K562 (cell line): Measurements from ENCODE around the gene MDK. TPM values are rescaled to one million over a fixed set of nuclear protein-coding genes. Genes with fewer than 3 reads are reported as not detected.
A peak's percentile ranks its signal among the peaks of the same experiment; 100 is the strongest.

ENCODE experiments used
- ARID4B ChIP-seq: sonication (generic); formaldehyde crosslinking; IDR thresholded peaks from 2 replicates; pipeline ENCODE4 v1.8.0; 2022; ENCODE audit warnings: mild to moderate bottlenecking, missing genetic modification reagents
- ATF1 ChIP-seq, 2 experiments: fragments of 450-650 bp in 1 of 2; IDR thresholded peaks; 2 replicates each; pipeline ENCODE4 v1.6.1; 2016; ENCODE audit warnings: missing compliant biosample characterization in 1 of 2, missing genetic modification characterization in 1 of 2
- ATF7 ChIP-seq: fragments of 450-650 bp; IDR thresholded peaks from 2 replicates; pipeline ENCODE4 v1.7.1; 2014; ENCODE audit warnings: mild to moderate bottlenecking, moderate library complexity
- HNRNPK ChIP-seq: fragments of 200-400 bp; formaldehyde crosslinking; IDR thresholded peaks from one replicate; pipeline ENCODE4 v1.6.1; 2018; ENCODE audit warnings: mild to moderate bottlenecking, low read depth, low read length; ENCODE audit not compliant: poor library complexity, severe bottlenecking
- HOXB6 ChIP-seq: fragments of 250-450 bp; sonication (Bioruptor Pico); IDR thresholded peaks from 2 replicates; pipeline ENCODE4 v1.5.1; 2022; ENCODE audit warnings: mild to moderate bottlenecking, borderline replicate concordance
- LEF1 ChIP-seq: fragments of 450-650 bp; IDR thresholded peaks from 2 replicates; pipeline ENCODE4 v1.6.1; 2016; ENCODE audit warnings: mild to moderate bottlenecking
- MNT ChIP-seq, 2 experiments: fragments of 450-650 bp; conservative IDR thresholded peaks; 2 replicates each; pipeline ENCODE4 v1.6.1; 2017; ENCODE audit warnings: mild to moderate bottlenecking in 2 of 2, moderate library complexity in 2 of 2
- MYC ChIP-seq, 2 experiments: fragments of 250-450 bp in 1 of 2; sonication (Bioruptor Pico) in 1 of 2; IDR thresholded peaks; 2 replicates each; pipeline versions ENCODE4 v1.5.1 to v1.6.1; 2012 to 2021; ENCODE audit warnings: low read depth in 2 of 2, borderline replicate concordance in 1 of 2, improper control_type of control experiment in 1 of 2, low read length in 1 of 2, mild to moderate bottlenecking in 1 of 2, moderate library complexity in 1 of 2
- PKNOX1 ChIP-seq: fragments of 450-650 bp; IDR thresholded peaks from 2 replicates; pipeline ENCODE4 v1.6.1; 2016
- SIN3A ChIP-seq, 2 experiments: fragments of 150-350 bp in 1 of 2; IDR thresholded peaks; 2 replicates each; pipeline ENCODE4 v1.6.1; 2011 to 2016; ENCODE audit warnings: borderline replicate concordance in 2 of 2, low read depth in 2 of 2, low read length in 2 of 2, mild to moderate bottlenecking in 2 of 2, moderate library complexity in 2 of 2; ENCODE audit not compliant: control insufficient read depth in 1 of 2
- USF1 ChIP-seq: sonication (generic); formaldehyde crosslinking; IDR thresholded peaks from 2 replicates; pipeline ENCODE4 v1.9.0; 2022; ENCODE audit warnings: mild to moderate bottlenecking, missing genetic modification reagents
- ZBTB33 ChIP-seq: sonication (generic); formaldehyde crosslinking; IDR thresholded peaks from 2 replicates; pipeline ENCODE4 v1.8.1; 2023; ENCODE audit warnings: mild to moderate bottlenecking, missing genetic modification reagents
- ZNF253 ChIP-seq: fragments of 250-450 bp; sonication (Bioruptor Pico); conservative IDR thresholded peaks from 2 replicates; pipeline ENCODE4 v1.6.1; 2021; ENCODE audit warnings: mild to moderate bottlenecking
- polyA plus RNA-seq, 8 experiments: library from polyadenylated mRNA; depleted of rRNA in 4 of 8; stranded (reverse) in 5 of 8; unstranded in 3 of 8; fragments of >200 nt; fragmentation: Nextera tagmentation in 2 of 8; fragmentation: Illumina TruSeq in 1 of 8; extraction: Ambion mirVana in 2 of 8; extraction: Trizol in 1 of 8; gene quantifications; 2 replicates each; pipeline versions ENCODE4 v1.2.1 to v1.2.3, GENCODE V29; 2011 to 2014; ENCODE audit warnings: inconsistent platforms in 1 of 8, missing spikeins in 1 of 8
- total RNA-seq, 7 experiments: library from RNA; depleted of rRNA in 6 of 7; stranded (reverse); fragments of >200 nt in 6 of 7; fragmentation: Illumina TruSeq in 2 of 7; extraction: Trizol in 2 of 7; gene quantifications; 2 replicates each; pipeline versions ENCODE4 v1.2.1 to v1.2.3, GENCODE V29; 2011 to 2021; ENCODE audit warnings: low replicate concordance in 1 of 7

MDK gene
- total and polyA plus RNA-seq, 9 of the 15 experiments (the other 6 are each of a cell fraction or from before 2014, with no cell fraction given): 20.7 to 700 (median 350) TPM

GRCh38 chr11:46388619-46389449 is 7.4 kb downstream of the MDK start (continued):
- peak; percentile 77 to 87 for TF ChIP-seq MNT (conservative IDR thresholded peaks at IDR 0.05)
- no peak for TF ChIP-seq ZNF253 (CRISPR knock-in tag)
- TF ChIP-seq PKNOX1: peak; percentile 57
- 0 out of 2 replicates have a peak, but pooled peaks have one; percentile 20 for TF ChIP-seq MYC (IDR thresholded peaks at IDR 0.05; ENCODE audit: low read depth, low read length)
- TF ChIP-seq MYC (CRISPR knock-in tag; IDR thresholded peaks at IDR 0.05; ENCODE audit: borderline replicate concordance, low read depth): no peak
- TF ChIP-seq ARID4B: peak; percentile 72
- TF ChIP-seq ATF7: no peak
- 0 out of 2 replicates have a peak, but pooled peaks have one; percentile 13 for TF ChIP-seq LEF1
- TF ChIP-seq USF1: peak; percentile 47; the same call in 1 of the 2 replicates
- no peak for TF ChIP-seq ZBTB33 (CRISPR knock-in tag)
- TF ChIP-seq HOXB6 (CRISPR knock-in tag): no peak
- TF ChIP-seq ATF1 (CRISPR knock-in tag; IDR thresholded peaks at IDR 0.05): no peak
- no peak for TF ChIP-seq ATF1 (tag; IDR thresholded peaks at IDR 0.05)
- no peak for TF ChIP-seq HNRNPK
- peak in 1 of 2 experiments; percentile 82; a peak in 1 of 4 replicates for TF ChIP-seq SIN3A (IDR thresholded peaks at IDR 0.05; ENCODE audit: borderline replicate concordance in 2 of 2, control insufficient read depth in 1 of 2, low read depth in 2 of 2, low read length in 2 of 2)
